Naive thymus-derived CD4-positive, alpha-beta T cell (primary cell): Measurements from ENCODE around the gene CTXN2. TPM values are rescaled to one million over a fixed set of nuclear protein-coding genes. Genes with fewer than 3 reads are reported as not detected.

ENCODE experiments used
- ATAC-seq: fragments of 150-1000 bp; cut with Tn5 transposase; 2 replicates; pipeline ENCODE4 v1.10.0; 2021; ENCODE audit warnings: mild to moderate bottlenecking, moderate library complexity
- CTCF ChIA-PET: fragments of 350-600 bp; sonication (Branson Sonifier 250); formaldehyde crosslinking; loops from one replicate; lab custom pipeline; 2021; ENCODE audit warnings: antibody characterized with exemption; lab: Charles Lee
- POLR2A ChIA-PET: fragments of 350-600 bp; sonication (Branson Sonifier 250); formaldehyde crosslinking; loops from one replicate; lab custom pipeline; 2021; ENCODE audit warnings: antibody characterized with exemption, inconsistent platforms; lab: Charles Lee
- DNase-seq, 9 donors: peaks; one replicate each; pipeline versions ENCODE4 v3.0.0 to v3.0.0-alpha.2; 2020 to 2022; ENCODE audit warnings: mixed read lengths in 1 of 9
- H3K27ac ChIP-seq: one replicate; pipeline ENCODE4 v1.7.0; 2013; ENCODE audit warnings: mild to moderate bottlenecking, low read depth, low read length, moderate library complexity
- H3K27me3 ChIP-seq, 2 donors: one replicate each; pipeline ENCODE4 v1.7.0; 2013; ENCODE audit warnings: low read length in 2 of 2, mild to moderate bottlenecking in 2 of 2, moderate library complexity in 2 of 2; ENCODE audit not compliant: control insufficient read depth in 2 of 2, insufficient read depth in 2 of 2
- H3K36me3 ChIP-seq, 3 experiments: 1 replicate in 2 of 3; 2 replicates in 1 of 3; pipeline ENCODE4 v1.7.0; 2013; ENCODE audit warnings: low read length in 3 of 3, mild to moderate bottlenecking in 3 of 3, moderate library complexity in 1 of 3; ENCODE audit not compliant: insufficient read depth in 3 of 3, control insufficient read depth in 2 of 3
- H3K4me1 ChIP-seq, 2 donors: one replicate each; pipeline ENCODE4 v1.7.0; 2013; ENCODE audit warnings: low read length in 2 of 2, mild to moderate bottlenecking in 2 of 2, moderate library complexity in 1 of 2; ENCODE audit not compliant: control insufficient read depth in 2 of 2, insufficient read depth in 2 of 2
- H3K4me3 ChIP-seq: 2 replicates; pipeline ENCODE4 v1.7.0; 2013; ENCODE audit warnings: mild to moderate bottlenecking, low read length
- H3K9me3 ChIP-seq, 3 experiments: 1 replicate in 2 of 3; 2 replicates in 1 of 3; pipeline ENCODE4 v1.7.0; 2013; ENCODE audit warnings: low read length in 3 of 3; ENCODE audit not compliant: control insufficient read depth in 2 of 3
- H3K27ac Mint-ChIP-seq, 9 donors: one replicate each; pipeline ENCODE4 v1.8.0; 2020 to 2022; ENCODE audit warnings: mixed read lengths in 9 of 9, mild to moderate bottlenecking in 8 of 9, moderate library complexity in 5 of 9, inconsistent platforms in 2 of 9
- H3K27me3 Mint-ChIP-seq, 5 donors: one replicate each; pipeline ENCODE4 v1.8.0; 2021 to 2022; ENCODE audit warnings: mixed read lengths in 5 of 5, mild to moderate bottlenecking in 1 of 5
- H3K36me3 Mint-ChIP-seq, 5 donors: one replicate each; pipeline ENCODE4 v1.8.0; 2020 to 2022; ENCODE audit warnings: mixed read lengths in 5 of 5, mild to moderate bottlenecking in 3 of 5, inconsistent platforms in 1 of 5
- H3K4me1 Mint-ChIP-seq, 7 donors: one replicate each; pipeline ENCODE4 v1.8.0; 2020 to 2022; ENCODE audit warnings: mixed read lengths in 7 of 7, mild to moderate bottlenecking in 3 of 7, inconsistent platforms in 1 of 7
- H3K4me3 Mint-ChIP-seq, 10 donors: one replicate each; pipeline ENCODE4 v1.8.0; 2020 to 2022; ENCODE audit warnings: mild to moderate bottlenecking in 10 of 10, mixed read lengths in 10 of 10, moderate library complexity in 6 of 10, inconsistent platforms in 2 of 10
- H3K9me3 Mint-ChIP-seq, 11 donors: one replicate each; pipeline ENCODE4 v1.8.0; 2020 to 2022; ENCODE audit warnings: mixed read lengths in 11 of 11, mild to moderate bottlenecking in 4 of 11, inconsistent platforms in 1 of 11, moderate library complexity in 1 of 11
- intact Hi-C, 2 donors: fragments of 100-400 bp; cut with micrococcal nuclease; formaldehyde crosslinking; loops; one replicate each; pipeline ENCODE4 v1.15.1; 2023
- polyA plus RNA-seq, 2 donors: library from polyadenylated mRNA; unstranded; fragments of 300-500 nt; fragmentation: Illumina TruSeq; gene quantifications; one replicate each; pipeline ENCODE4 v1.2.3, GENCODE V29; 2021
- total RNA-seq, 6 experiments: library from RNA in 5 of 6; stranded (reverse) in 5 of 6; gene quantifications; 1 replicate in 5 of 6; 2 replicates in 1 of 6; pipeline ENCODE4 v1.2.3 and lab custom pipeline; 2021 to 2026

Gene CTXN2
- total RNA-seq (not detected), polyA plus RNA-seq (not detected), total RNA-seq (lab: John Stamatoyannopoulos, UW) (not detected)

DNA sequence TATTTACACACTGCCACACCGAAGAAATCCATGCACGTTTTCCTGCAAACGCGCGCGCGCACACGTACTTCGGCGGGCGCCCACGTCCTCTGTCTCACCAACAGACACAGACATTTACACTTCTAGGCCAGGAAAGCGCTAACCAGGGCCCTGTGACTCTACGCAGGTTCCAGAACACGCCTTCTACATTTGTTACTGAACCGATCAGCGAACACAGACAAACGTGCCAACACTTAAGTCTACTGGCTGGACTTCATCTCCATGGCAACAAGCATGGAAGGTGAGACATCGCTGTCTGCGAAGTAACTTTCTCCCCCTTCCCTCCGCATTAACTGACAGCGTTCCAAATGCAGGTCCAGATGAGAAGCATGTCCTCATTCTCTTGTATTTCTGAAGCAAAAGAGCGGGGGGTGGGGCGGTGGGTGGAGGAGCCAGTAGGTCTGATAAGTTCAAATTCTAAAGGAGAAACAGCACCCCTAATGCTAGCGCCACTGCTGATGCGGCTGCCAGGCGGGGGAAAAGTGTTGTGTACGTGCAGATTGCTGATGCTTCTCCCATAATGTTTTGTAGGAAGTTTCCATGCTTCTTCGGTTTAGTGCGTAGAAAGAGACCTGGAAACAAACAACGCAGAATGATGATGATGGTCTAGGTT, at the start of gene CTXN2:
TSS of gene CTXN2 (plus strand) at position 92 of the 652 bp plus-strand sequence. CDS start 9,636 bp downstream, outside the sequence.
- ChIA-PET POLR2A (no interaction called here), CTCF (no interaction called here)
- Mint-ChIP-seq H3K9me3 (peaks cover 1 to 14% (median 4%) of the 10 kb centered on the region in 11 donors), H3K4me1 (peaks cover 0 to 5% (median 0%) of the 10 kb centered on the region in 7 donors), H3K27ac (no peak within 1 kb of the TSS), H3K4me3 (peak within 1 kb of the TSS in 2 of 10 donors; percentile 4 to 26), H3K36me3 (no peaks in the 10 kb centered on the region), H3K27me3 (peaks cover 33 to 65% (median 56%) of the 10 kb centered on the region in 5 donors)
- Histone ChIP-seq H3K4me3 (no peak within 1 kb of the TSS), H3K9me3 (no peaks in the 10 kb centered on the region), H3K36me3 (no peaks in the 10 kb centered on the region), H3K27me3 (peaks cover 0 to 6% of the 10 kb centered on the region in 2 donors), H3K27ac (no peak within 1 kb of the TSS), H3K4me1 (no peaks in the 10 kb centered on the region)
- intact Hi-C loops: loop anchor here in 1 of 2 donors (5.0 kb wide), 1 partner anchor 696 kb away; no protein-coding TSS in a partner anchor
- DNase-seq (no peak), ATAC-seq (no peak)

DNA sequence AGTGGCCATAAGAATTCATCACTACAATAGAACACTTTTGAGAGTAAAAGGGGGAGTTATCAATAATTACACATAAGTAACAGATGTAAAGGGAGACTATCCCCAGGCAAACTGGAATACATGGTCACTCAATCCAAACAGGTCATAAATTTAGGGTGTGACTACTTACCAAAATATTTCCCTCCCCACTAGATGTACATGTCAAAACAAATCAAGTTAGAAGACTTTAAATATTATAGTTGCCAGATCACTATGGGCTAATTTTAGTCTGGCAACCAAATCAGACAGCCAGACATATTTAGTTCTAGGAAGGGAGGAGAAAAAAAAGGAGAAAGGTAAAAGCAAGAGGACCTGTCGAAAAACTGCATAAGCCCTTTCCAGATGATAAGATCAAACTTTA, 47.6 kb upstream of the CTXN2 start:
- Histone ChIP-seq H3K27ac (no peak overlapping the region), H3K4me3 (no peak overlapping the region), H3K4me1 (no peaks in the 10 kb centered on the region), H3K9me3 (no peaks in the 10 kb centered on the region), H3K36me3 (no peaks in the 10 kb centered on the region), H3K27me3 (no peaks in the 10 kb centered on the region)
- peaks cover 0 to 9% (median 0%) of the 10 kb centered on the region in 7 donors for H3K4me1 Mint-ChIP-seq
- no peak overlapping the region for H3K27ac Mint-ChIP-seq
- H3K4me3 Mint-ChIP-seq: no peak overlapping the region
- H3K27me3 Mint-ChIP-seq: no peaks in the 10 kb centered on the region
- CTCF ChIA-PET: no interaction called here
- H3K36me3 Mint-ChIP-seq: peaks cover 0 to 8% (median 5%) of the 10 kb centered on the region in 5 donors
- POLR2A ChIA-PET: no interaction called here
- intact Hi-C loops: no loop called here
- no peak for ATAC-seq
- H3K9me3 Mint-ChIP-seq: no peaks in the 10 kb centered on the region
- DNase-seq: no peak

DNA sequence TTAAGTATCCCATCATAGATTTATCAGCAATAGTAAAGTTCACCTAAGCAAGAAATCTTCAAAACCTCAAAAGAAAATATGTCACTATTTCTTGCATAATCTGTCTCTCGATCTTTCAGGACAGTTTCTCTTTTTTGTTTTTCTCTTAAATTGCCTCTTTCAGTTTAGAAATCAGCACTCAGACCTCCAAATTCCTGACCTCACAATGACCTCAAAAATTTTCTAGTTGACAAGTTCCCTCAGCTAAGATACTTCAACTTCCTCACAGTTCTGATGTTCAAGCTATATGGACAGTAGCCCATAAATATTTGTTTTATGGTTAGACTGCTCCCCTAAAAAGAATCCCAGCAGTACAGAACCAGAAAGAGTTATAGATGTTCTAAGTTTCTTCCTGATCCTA, 46.6 kb upstream of the CTXN2 start:
- intact Hi-C loops: no loop called here
- H3K27ac Mint-ChIP-seq: no peak overlapping the region
- peaks cover 0 to 9% (median 0%) of the 10 kb centered on the region in 7 donors for H3K4me1 Mint-ChIP-seq
- Histone ChIP-seq H3K9me3 (no peaks in the 10 kb centered on the region), H3K4me3 (no peak overlapping the region), H3K4me1 (no peaks in the 10 kb centered on the region), H3K36me3 (no peaks in the 10 kb centered on the region), H3K27ac (no peak overlapping the region), H3K27me3 (no peaks in the 10 kb centered on the region)
- peaks cover 0 to 1% (median 0%) of the 10 kb centered on the region in 11 donors for H3K9me3 Mint-ChIP-seq
- peaks cover 0 to 11% (median 9%) of the 10 kb centered on the region in 5 donors for H3K36me3 Mint-ChIP-seq
- ChIA-PET POLR2A (no interaction called here), CTCF (no interaction called here)
- no peak overlapping the region for H3K4me3 Mint-ChIP-seq
- ATAC-seq (no peak), DNase-seq (no peak)
- H3K27me3 Mint-ChIP-seq: no peaks in the 10 kb centered on the region

DNA sequence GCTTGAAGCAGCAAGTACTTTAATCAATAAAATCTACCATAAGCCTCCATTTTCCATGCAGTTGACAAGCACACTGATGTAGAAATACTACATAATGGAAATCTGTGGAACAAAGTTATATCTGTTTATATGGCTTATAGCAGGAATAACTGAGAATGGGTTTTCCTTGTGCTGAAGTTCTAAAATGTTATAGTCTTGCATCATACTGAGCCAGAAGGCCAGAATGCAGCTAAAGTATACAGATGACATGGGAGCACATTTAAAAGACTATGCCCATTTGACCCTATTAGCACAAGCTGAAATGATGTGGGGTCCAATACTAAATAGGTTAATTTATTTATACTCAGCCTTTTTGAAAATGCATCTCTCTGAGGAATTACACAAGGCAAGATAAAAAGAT, 45.5 kb upstream of the CTXN2 start:
- peaks cover 0 to 14% (median 9%) of the 10 kb centered on the region in 5 donors for H3K36me3 Mint-ChIP-seq
- intact Hi-C loops: no loop called here
- peaks cover 0 to 9% (median 0%) of the 10 kb centered on the region in 7 donors for H3K4me1 Mint-ChIP-seq
- no peaks in the 10 kb centered on the region for H3K27me3 Mint-ChIP-seq
- Histone ChIP-seq H3K4me3 (no peak overlapping the region), H3K9me3 (no peaks in the 10 kb centered on the region), H3K36me3 (no peaks in the 10 kb centered on the region), H3K4me1 (no peaks in the 10 kb centered on the region), H3K27me3 (no peaks in the 10 kb centered on the region), H3K27ac (no peak overlapping the region)
- ATAC-seq: no peak
- no peak overlapping the region for H3K4me3 Mint-ChIP-seq
- CTCF ChIA-PET: no interaction called here
- peaks cover 0 to 1% (median 0%) of the 10 kb centered on the region in 11 donors for H3K9me3 Mint-ChIP-seq
- no peak for DNase-seq
- H3K27ac Mint-ChIP-seq: no peak overlapping the region
- POLR2A ChIA-PET: no interaction called here

DNA sequence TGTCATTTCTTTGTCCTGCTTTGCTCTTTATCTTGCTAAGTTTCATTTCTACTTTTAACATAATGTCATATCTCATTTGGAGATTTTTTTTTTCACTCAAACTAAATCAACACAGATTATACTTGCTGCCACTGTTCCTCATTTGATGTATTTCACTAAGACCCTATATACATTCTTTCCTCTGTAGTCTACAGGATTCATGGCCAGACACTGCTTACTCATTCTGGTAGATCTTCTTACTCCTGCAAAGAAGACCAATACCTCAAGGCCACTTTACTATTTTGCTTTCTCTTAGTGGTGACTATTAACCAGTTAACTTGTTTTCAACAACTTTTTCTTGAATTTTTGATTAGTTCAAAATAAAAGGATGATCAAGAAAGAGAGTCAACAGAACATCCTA, 44.1 kb upstream of the CTXN2 start:
- no peaks in the 10 kb centered on the region for H3K4me1 ChIP-seq
- ATAC-seq: no peak
- H3K27me3 Mint-ChIP-seq: no peaks in the 10 kb centered on the region
- no peak overlapping the region for H3K4me3 ChIP-seq
- H3K9me3 ChIP-seq: no peaks in the 10 kb centered on the region
- POLR2A ChIA-PET: no interaction called here
- peaks cover 0 to 20% (median 12%) of the 10 kb centered on the region in 5 donors for H3K36me3 Mint-ChIP-seq
- no peak overlapping the region for H3K4me3 Mint-ChIP-seq
- H3K9me3 Mint-ChIP-seq: peaks cover 0 to 1% (median 0%) of the 10 kb centered on the region in 11 donors
- H3K27ac Mint-ChIP-seq: no peak overlapping the region
- DNase-seq: no peak
- no peak overlapping the region for H3K27ac ChIP-seq
- no peaks in the 10 kb centered on the region for H3K27me3 ChIP-seq
- H3K36me3 ChIP-seq: no peaks in the 10 kb centered on the region
- CTCF ChIA-PET: no interaction called here
- intact Hi-C loops: no loop called here
- H3K4me1 Mint-ChIP-seq: peaks cover 0 to 9% (median 0%) of the 10 kb centered on the region in 7 donors

DNA sequence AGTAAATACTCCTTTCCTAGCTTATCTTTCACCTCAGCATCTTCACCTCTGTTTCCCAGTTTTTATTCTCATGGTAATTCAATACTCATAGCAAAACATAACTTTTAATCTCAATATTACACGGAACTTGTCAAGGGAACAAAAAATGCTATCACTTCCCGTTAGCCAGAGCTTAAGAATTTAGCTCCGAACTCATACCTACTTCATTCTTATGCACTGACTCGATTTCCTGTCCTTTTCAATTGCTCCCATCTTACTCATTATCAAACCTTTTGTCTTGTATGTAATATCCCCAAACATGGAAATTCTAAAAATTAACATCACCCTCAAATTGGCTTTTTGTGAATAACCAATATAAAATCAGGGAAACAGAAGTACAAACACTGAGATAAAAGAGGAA, 41.6 kb upstream of the CTXN2 start:
- H3K4me1 ChIP-seq: no peaks in the 10 kb centered on the region
- H3K9me3 ChIP-seq: no peaks in the 10 kb centered on the region
- H3K27ac Mint-ChIP-seq: no peak overlapping the region
- peaks cover 0 to 1% (median 0%) of the 10 kb centered on the region in 11 donors for H3K9me3 Mint-ChIP-seq
- peaks cover 0 to 2% (median 0%) of the 10 kb centered on the region in 7 donors for H3K4me1 Mint-ChIP-seq
- intact Hi-C loops: no loop called here
- H3K27ac ChIP-seq: no peak overlapping the region
- peaks cover 5 to 26% (median 12%) of the 10 kb centered on the region in 5 donors for H3K36me3 Mint-ChIP-seq
- no peaks in the 10 kb centered on the region for H3K27me3 Mint-ChIP-seq
- no peaks in the 10 kb centered on the region for H3K27me3 ChIP-seq
- no peak overlapping the region for H3K4me3 Mint-ChIP-seq
- ChIA-PET CTCF (no interaction called here), POLR2A (no interaction called here)
- ATAC-seq: no peak
- DNase-seq: no peak
- no peaks in the 10 kb centered on the region for H3K36me3 ChIP-seq
- no peak overlapping the region for H3K4me3 ChIP-seq

DNA sequence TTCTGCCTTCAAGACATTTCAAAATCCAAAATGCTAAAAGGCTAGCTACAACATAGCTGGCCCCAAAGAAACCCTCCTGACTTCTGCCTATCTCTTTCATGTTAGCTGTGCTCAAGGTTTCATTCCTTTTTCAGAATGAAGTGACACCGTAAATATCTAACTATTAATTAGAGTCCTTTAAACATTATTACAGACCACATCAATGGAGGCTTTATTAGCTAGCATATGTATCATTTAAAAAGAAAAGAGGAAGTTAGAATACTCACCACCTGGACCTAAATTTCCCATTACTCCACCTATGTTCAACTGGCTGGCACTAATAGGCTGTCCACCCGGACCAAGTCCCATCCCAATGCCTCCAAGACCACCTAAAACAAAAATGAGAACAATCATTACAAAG, 37.9 kb upstream of the CTXN2 start:
- DNase-seq (no peak), ATAC-seq (no peak)
- H3K9me3 Mint-ChIP-seq: peaks cover 0 to 1% (median 0%) of the 10 kb centered on the region in 11 donors
- no peak overlapping the region for H3K27ac ChIP-seq
- H3K9me3 ChIP-seq: no peaks in the 10 kb centered on the region
- intact Hi-C loops: no loop called here
- H3K27ac Mint-ChIP-seq: no peak overlapping the region
- H3K4me1 Mint-ChIP-seq: no peaks in the 10 kb centered on the region
- CTCF ChIA-PET: no interaction called here
- no peaks in the 10 kb centered on the region for H3K27me3 ChIP-seq
- H3K4me3 Mint-ChIP-seq: no peak overlapping the region
- no peaks in the 10 kb centered on the region for H3K4me1 ChIP-seq
- H3K36me3 ChIP-seq: no peaks in the 10 kb centered on the region
- H3K36me3 Mint-ChIP-seq: peaks cover 6 to 26% (median 14%) of the 10 kb centered on the region in 5 donors
- H3K4me3 ChIP-seq: no peak overlapping the region
- no peaks in the 10 kb centered on the region for H3K27me3 Mint-ChIP-seq
- POLR2A ChIA-PET: no interaction called here
